Ovary (tissue), 3 donors: ENCODE results near the gene LAPTM5.

Experiments
- POLR2A ChIP-seq: fragments of 450-650 bp; IDR thresholded peaks from one replicate; pipeline ENCODE4 v1.6.1; 2017; ENCODE audit warnings: antibody characterized with exemption, mild to moderate bottlenecking, moderate library complexity
- TF ChIP-seq, protein P1 (sequence below), 3 donors: fragments of 450-650 bp in 2 of 3; fragments of 200-600 bp in 1 of 3; IDR thresholded peaks; one replicate each; pipeline versions ENCODE4 v1.5.1 to v1.8.0; 2016 to 2022; ENCODE audit warnings: antibody characterized with exemption in 3 of 3, mild to moderate bottlenecking in 1 of 3
- donor health status: DM: no; HTN: no; CAD: no.

DNA sequence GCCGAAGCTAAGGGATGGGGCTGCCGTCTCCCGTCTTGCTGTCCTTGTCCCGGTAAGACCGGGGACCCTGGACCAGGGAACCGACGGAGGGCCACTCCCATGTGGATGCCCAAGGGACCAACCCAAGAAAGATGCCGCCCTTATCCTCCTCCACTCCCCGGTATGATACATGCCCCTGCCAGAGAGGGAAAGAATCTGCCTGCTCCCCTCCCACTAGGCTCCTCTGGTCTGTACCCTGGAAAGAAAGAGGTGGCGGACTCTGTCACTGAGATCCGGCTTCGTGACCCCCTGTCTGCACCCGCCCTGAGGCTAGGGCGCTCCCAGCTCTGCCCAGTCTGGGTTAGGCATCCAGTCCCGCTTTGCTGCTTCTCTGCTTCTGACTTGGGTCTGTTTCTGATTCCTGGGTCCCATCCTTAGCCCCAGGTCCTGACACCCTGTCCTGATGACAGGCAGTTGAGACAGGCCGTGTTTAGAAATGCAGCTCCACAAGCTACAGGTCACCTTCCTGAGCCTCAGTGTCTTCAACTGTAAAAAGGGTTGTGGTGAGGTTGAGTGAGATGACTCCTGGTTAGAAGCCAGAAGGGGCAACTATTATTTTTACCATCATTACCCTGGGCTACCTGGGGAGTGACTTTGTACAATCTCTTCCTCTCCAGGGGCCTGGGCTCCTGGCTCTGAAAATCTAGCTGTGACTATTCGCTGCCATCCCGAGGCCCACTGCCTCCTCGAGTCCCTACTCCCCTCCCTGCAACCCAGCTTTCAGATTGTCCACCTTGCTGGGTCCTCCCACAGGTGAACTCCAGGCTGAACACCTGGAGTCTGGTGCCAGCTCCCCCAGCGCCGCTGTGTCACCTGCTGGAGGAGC, 37.9 kb downstream of the LAPTM5 start:
- TF ChIP-seq, protein P1, sequence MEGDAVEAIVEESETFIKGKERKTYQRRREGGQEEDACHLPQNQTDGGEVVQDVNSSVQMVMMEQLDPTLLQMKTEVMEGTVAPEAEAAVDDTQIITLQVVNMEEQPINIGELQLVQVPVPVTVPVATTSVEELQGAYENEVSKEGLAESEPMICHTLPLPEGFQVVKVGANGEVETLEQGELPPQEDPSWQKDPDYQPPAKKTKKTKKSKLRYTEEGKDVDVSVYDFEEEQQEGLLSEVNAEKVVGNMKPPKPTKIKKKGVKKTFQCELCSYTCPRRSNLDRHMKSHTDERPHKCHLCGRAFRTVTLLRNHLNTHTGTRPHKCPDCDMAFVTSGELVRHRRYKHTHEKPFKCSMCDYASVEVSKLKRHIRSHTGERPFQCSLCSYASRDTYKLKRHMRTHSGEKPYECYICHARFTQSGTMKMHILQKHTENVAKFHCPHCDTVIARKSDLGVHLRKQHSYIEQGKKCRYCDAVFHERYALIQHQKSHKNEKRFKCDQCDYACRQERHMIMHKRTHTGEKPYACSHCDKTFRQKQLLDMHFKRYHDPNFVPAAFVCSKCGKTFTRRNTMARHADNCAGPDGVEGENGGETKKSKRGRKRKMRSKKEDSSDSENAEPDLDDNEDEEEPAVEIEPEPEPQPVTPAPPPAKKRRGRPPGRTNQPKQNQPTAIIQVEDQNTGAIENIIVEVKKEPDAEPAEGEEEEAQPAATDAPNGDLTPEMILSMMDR (IDR thresholded peaks at IDR 0.05) = no peak
- TF ChIP-seq POLR2A = no peak
